ENCODE results near the gene CXCL1. TPM values are rescaled to one million over a fixed set of nuclear protein-coding genes. Genes with fewer than 3 reads are reported as not detected.
A peak's percentile ranks its signal among the peaks of the same experiment; 100 is the strongest.

CXCL1 gene
- total and polyA plus RNA-seq, 2 of the 13 experiments (the other 11 are each of a cell fraction or from before 2014, with no cell fraction given), result 0.15 TPM; not detected in 1

GRCh38 chr4:73901031-73901430 is 31.8 kb downstream of the CXCL1 start:
- H3K27me3 ChIP-seq (ENCODE audit: control insufficient read depth in 1 of 2, insufficient read depth in 2 of 2, low read length in 2 of 2), result no peaks in the 10 kb centered on the region
- no peak overlapping the region for H3K4me2 ChIP-seq (ENCODE audit: low read depth, low read length)
- no peaks in the 10 kb centered on the region for H3K4me1 ChIP-seq (ENCODE audit: insufficient read depth, low read length)
- WGBS (ENCODE audit: low lambda C conversion rate), result 5% methylated on average over 5 of the region's 5 CpGs
- intact Hi-C loops (cut with micrococcal nuclease; ENCODE audit: unreplicated experiment) (no loop called here), in situ Hi-C loops (cut with HindIII; ENCODE audit: extremely low pct_ligation_motif_present, low pct_unique_long_range_greater_than_20kb) (no loop called here)
- FAIRE-seq, result no peak
- no peaks in the 10 kb centered on the region for H3K79me2 ChIP-seq (ENCODE audit: insufficient read depth, low read length)
- BruUV-seq (replicated peaks), result no TSS peak
- ChIA-PET POLR2A (no interaction called here), CTCF (ENCODE audit: low intra/inter-chr PET ratio, low total read pairs) (no interaction called here)
- TF ChIP-seq MAZ (IDR thresholded peaks at IDR 0.05; ENCODE audit: borderline replicate concordance, low read depth, low read length) (no peak), MAZ (CRISPR knock-in tag; IDR thresholded peaks at IDR 0.05; ENCODE audit: low read depth) (no peak), SMARCC2 (IDR thresholded peaks at IDR 0.05) (no peak), CEBPB (IDR thresholded peaks at IDR 0.05; ENCODE audit: borderline replicate concordance, low read depth, low read length) (0 out of 2 replicates have a peak, but pooled peaks have one; percentile 5)
- H3K9me3 ChIP-seq (ENCODE audit: low read length), result no peaks in the 10 kb centered on the region
- ATAC-seq, result no peak
- H3K36me3 ChIP-seq (replicated peaks in 1 of 2; ENCODE audit: control insufficient read depth in 1 of 2, insufficient read depth in 2 of 2, low read length in 2 of 2), result no peaks in the 10 kb centered on the region
- DNase-seq (ENCODE audit: low spot score), result no peak
- no peak overlapping the region for H3K9ac ChIP-seq (ENCODE audit: insufficient read depth, low read depth, low read length)
- H3K4me3 ChIP-seq (replicated peaks in 1 of 3; ENCODE audit: insufficient read depth in 1 of 3, low read depth in 2 of 3, low read length in 3 of 3), result no peak overlapping the region
- no peaks in the 10 kb centered on the region for H4K20me1 ChIP-seq (ENCODE audit: insufficient read depth, low read length)
- no peak overlapping the region for H3K27ac ChIP-seq (ENCODE audit: extremely low read length, insufficient read depth, low read length)
- no peak overlapping the region for H2AFZ ChIP-seq (ENCODE audit: low read length)

DNA sequence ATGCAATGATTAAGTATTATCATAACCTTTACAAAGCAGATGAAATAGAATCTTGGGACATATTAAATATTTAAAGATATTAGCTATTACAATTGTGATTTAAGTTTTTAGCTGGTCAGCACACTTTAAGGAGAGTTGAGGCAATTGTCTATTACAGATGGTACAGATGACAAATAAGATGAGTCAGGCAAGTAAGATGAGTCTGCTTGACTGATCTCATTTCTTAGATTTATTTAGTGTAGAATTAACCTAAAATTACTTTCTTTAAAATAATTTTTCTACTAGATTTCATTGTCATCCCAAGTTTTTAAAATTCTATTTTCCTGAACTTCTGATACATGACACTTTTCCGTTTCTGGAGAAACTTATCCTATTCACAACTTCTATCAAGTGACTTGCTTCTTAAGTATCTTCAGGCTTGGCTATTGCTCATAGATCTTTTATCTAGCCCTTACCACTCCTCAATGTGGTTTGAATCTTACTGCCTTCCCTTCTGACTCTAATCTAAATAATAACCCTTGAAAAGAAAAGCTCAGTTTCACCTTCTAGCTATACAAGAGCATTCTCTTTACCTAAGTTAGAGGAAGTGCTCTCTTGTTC is 32.9 kb downstream of the CXCL1 start:
- WGBS (ENCODE audit: low lambda C conversion rate), result 0% methylated on average over 1 of the region's 1 CpG
- Histone ChIP-seq H3K27ac (ENCODE audit: extremely low read length, insufficient read depth, low read length) (no peak overlapping the region), H3K9ac (ENCODE audit: insufficient read depth, low read depth, low read length) (no peak overlapping the region), H3K79me2 (ENCODE audit: insufficient read depth, low read length) (no peaks in the 10 kb centered on the region), H3K4me3 (replicated peaks in 1 of 3; ENCODE audit: insufficient read depth in 1 of 3, low read depth in 2 of 3, low read length in 3 of 3) (no peak overlapping the region), H3K27me3 (ENCODE audit: control insufficient read depth in 1 of 2, insufficient read depth in 2 of 2, low read length in 2 of 2) (no peaks in the 10 kb centered on the region), H2AFZ (ENCODE audit: low read length) (no peak overlapping the region), H3K36me3 (replicated peaks in 1 of 2; ENCODE audit: control insufficient read depth in 1 of 2, insufficient read depth in 2 of 2, low read length in 2 of 2) (no peaks in the 10 kb centered on the region), H4K20me1 (ENCODE audit: insufficient read depth, low read length) (no peaks in the 10 kb centered on the region), H3K4me1 (ENCODE audit: insufficient read depth, low read length) (no peaks in the 10 kb centered on the region), H3K4me2 (ENCODE audit: low read depth, low read length) (no peak overlapping the region), H3K9me3 (ENCODE audit: low read length) (no peaks in the 10 kb centered on the region)
- in situ Hi-C loops (cut with HindIII; ENCODE audit: extremely low pct_ligation_motif_present, low pct_unique_long_range_greater_than_20kb), result no loop called here
- POLR2A ChIA-PET, result no interaction called here
- intact Hi-C loops (cut with micrococcal nuclease; ENCODE audit: unreplicated experiment), result no loop called here
- ATAC-seq (no peak), DNase-seq (ENCODE audit: low spot score) (no peak), FAIRE-seq (no peak)
- CTCF ChIA-PET (ENCODE audit: low intra/inter-chr PET ratio, low total read pairs), result no interaction called here
- no TSS peak for BruUV-seq (replicated peaks)
- TF ChIP-seq KAT8 (CRISPR knock-in tag; IDR thresholded peaks at IDR 0.05), result no peak
- no peak for TF ChIP-seq CCAR2 (optimal IDR thresholded peaks at IDR 0.05; ENCODE audit: low read depth, low read length)
- TF ChIP-seq NR1H2 (CRISPR knock-in tag; IDR thresholded peaks at IDR 0.05; ENCODE audit: borderline replicate concordance, low read depth), result no peak
- TF ChIP-seq FOXA1 (IDR thresholded peaks at IDR 0.05), result no peak
- TF ChIP-seq FOXA1 (CRISPR knock-in tag; IDR thresholded peaks at IDR 0.05), result no peak
- TF ChIP-seq THAP8 (CRISPR knock-in tag; IDR thresholded peaks at IDR 0.05; ENCODE audit: borderline replicate concordance), result no peak
- TF ChIP-seq TP53 (CRISPR knock-in tag; conservative IDR thresholded peaks at IDR 0.05), result no peak
- TF ChIP-seq, protein P1, sequence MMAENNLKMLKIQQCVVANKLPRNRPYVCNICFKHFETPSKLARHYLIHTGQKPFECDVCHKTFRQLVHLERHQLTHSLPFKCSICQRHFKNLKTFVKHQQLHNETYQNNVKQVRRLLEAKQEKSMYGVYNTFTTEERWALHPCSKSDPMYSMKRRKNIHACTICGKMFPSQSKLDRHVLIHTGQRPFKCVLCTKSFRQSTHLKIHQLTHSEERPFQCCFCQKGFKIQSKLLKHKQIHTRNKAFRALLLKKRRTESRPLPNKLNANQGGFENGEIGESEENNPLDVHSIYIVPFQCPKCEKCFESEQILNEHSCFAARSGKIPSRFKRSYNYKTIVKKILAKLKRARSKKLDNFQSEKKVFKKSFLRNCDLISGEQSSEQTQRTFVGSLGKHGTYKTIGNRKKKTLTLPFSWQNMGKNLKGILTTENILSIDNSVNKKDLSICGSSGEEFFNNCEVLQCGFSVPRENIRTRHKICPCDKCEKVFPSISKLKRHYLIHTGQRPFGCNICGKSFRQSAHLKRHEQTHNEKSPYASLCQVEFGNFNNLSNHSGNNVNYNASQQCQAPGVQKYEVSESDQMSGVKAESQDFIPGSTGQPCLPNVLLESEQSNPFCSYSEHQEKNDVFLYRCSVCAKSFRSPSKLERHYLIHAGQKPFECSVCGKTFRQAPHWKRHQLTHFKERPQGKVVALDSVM (CRISPR knock-in tag; IDR thresholded peaks at IDR 0.05), result no peak
- TF ChIP-seq KDM2A (CRISPR knock-in tag; IDR thresholded peaks at IDR 0.05; ENCODE audit: borderline replicate concordance, low read depth), result no peak
- TF ChIP-seq, protein P2, sequence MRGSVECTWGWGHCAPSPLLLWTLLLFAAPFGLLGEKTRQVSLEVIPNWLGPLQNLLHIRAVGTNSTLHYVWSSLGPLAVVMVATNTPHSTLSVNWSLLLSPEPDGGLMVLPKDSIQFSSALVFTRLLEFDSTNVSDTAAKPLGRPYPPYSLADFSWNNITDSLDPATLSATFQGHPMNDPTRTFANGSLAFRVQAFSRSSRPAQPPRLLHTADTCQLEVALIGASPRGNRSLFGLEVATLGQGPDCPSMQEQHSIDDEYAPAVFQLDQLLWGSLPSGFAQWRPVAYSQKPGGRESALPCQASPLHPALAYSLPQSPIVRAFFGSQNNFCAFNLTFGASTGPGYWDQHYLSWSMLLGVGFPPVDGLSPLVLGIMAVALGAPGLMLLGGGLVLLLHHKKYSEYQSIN (CRISPR knock-in tag; IDR thresholded peaks at IDR 0.05; ENCODE audit: borderline replicate concordance), result no peak
- no peak for TF ChIP-seq CREM (IDR thresholded peaks at IDR 0.05)
- TF ChIP-seq CREM (CRISPR knock-in tag; IDR thresholded peaks at IDR 0.05), result no peak
- no peak for TF ChIP-seq ZNF33B (CRISPR knock-in tag; IDR thresholded peaks at IDR 0.05)

Data from HepG2 (cell line).